ENCODE data around the gene TEKT3.

TEKT3 gene

DNA sequence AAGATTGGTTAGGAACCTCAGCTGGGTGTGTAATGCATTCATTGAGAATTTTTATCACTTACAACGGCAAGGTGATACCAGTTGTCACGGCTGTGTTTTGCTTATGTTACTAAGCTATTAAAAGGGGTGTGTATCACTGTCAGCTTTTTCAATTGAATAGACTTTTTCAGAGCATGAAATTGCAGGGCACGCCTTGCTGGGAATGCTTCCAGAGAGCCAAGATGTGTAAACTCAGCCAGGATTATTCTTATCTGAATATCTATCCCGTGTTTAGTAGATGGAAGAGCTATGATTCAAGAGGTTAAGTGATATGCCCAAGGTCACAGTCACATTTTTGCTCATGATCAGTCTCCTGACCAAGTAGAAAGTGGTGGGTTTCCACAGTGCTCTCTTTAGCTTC lies 6.6 kb upstream of the TEKT3 start:
- in situ Hi-C loops (cut with HindIII; ENCODE audit: low sequenced_read_pairs), result no loop called here
- peak; percentile 34 for DNase-seq (ENCODE audit: low read depth, low spot score)
- H3K4me3 ChIP-seq (ENCODE audit: low read depth, low read length), result no peak overlapping the region
- TF ChIP-seq, protein P1, sequence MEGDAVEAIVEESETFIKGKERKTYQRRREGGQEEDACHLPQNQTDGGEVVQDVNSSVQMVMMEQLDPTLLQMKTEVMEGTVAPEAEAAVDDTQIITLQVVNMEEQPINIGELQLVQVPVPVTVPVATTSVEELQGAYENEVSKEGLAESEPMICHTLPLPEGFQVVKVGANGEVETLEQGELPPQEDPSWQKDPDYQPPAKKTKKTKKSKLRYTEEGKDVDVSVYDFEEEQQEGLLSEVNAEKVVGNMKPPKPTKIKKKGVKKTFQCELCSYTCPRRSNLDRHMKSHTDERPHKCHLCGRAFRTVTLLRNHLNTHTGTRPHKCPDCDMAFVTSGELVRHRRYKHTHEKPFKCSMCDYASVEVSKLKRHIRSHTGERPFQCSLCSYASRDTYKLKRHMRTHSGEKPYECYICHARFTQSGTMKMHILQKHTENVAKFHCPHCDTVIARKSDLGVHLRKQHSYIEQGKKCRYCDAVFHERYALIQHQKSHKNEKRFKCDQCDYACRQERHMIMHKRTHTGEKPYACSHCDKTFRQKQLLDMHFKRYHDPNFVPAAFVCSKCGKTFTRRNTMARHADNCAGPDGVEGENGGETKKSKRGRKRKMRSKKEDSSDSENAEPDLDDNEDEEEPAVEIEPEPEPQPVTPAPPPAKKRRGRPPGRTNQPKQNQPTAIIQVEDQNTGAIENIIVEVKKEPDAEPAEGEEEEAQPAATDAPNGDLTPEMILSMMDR (IDR thresholded peaks at IDR 0.05; ENCODE audit: low read depth, low read length), result no peak

DNA sequence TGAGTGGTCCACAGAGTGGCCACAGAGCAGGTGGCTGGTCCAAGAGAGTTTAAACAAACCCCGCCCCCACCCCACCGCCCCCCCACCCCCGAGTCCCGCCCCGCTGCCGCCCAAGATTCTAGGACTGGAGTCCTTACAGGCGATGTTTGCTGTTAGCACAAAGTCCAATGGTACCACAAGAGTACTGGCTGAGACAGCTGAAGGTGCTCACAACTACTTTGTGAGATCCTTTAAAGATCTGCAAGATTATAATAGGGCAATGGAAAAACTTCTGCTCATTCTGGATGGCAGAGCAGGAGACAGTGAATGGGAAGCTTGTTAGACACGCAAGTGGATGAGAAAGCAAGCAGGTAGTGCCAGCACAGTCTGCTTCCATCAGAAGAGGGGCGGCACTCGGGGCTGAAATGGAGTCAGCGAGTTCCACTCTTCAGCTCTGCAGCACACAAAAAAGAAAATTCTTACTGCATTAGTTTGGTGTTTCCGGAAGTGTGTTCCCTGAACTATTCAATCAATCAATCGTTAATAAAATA lies 4.7 kb upstream of the TEKT3 start:
- no peak for DNase-seq (ENCODE audit: low read depth, low spot score)
- H3K4me3 ChIP-seq (ENCODE audit: low read depth, low read length), result no peak overlapping the region
- in situ Hi-C loops (cut with HindIII; ENCODE audit: low sequenced_read_pairs), result no loop called here
- TF ChIP-seq, protein P1 (IDR thresholded peaks at IDR 0.05; ENCODE audit: low read depth, low read length), result no peak

DNA sequence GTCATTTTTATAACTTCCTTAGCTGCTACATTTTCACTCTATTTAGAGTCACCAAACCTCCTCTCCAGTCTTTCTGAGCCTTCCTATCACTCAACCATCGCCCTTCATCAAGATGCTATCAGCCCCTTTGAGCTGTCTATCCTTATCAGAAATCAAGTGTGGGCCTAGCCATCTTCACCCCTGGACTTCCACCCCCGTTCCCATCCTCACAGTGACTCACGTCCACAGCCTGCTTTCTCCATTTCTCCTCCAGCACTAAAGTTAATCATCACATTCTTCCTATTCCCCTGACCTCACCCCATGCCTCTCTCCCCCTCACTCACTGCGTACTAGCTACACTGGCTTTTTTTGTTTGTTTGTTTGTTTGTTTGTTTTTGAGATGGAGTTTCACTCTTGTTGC lies 2.4 kb upstream of the TEKT3 start:
- DNase-seq (ENCODE audit: low read depth, low spot score), result no peak
- in situ Hi-C loops (cut with HindIII; ENCODE audit: low sequenced_read_pairs), result no loop called here
- H3K4me3 ChIP-seq (ENCODE audit: low read depth, low read length), result no peak overlapping the region
- TF ChIP-seq, protein P1 (IDR thresholded peaks at IDR 0.05; ENCODE audit: low read depth, low read length), result no peak

DNA sequence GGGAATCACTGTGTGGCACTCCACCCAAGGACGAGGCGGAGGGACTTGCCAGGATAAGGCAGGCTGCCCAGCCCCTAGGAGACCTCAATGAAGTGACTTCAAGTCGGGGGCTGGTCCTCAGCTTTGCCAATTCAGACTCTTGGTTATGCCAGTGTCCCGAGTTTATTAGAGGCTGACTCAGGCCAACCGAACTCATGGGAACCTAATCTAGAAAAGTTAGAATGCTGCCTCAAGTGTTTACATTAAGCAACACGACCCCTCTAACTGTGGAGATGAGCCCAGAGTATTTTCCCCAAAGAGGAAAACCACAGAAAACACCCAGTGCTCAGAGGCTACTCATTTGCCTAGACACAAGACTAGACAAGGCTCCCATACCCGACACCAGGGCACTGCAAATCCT lies 1.1 kb upstream of the TEKT3 start:
- no peak for DNase-seq (ENCODE audit: low read depth, low spot score)
- in situ Hi-C loops (cut with HindIII; ENCODE audit: low sequenced_read_pairs), result no loop called here
- TF ChIP-seq, protein P1 (IDR thresholded peaks at IDR 0.05; ENCODE audit: low read depth, low read length), result no peak
- no peak overlapping the region for H3K4me3 ChIP-seq (ENCODE audit: low read depth, low read length)

DNA sequence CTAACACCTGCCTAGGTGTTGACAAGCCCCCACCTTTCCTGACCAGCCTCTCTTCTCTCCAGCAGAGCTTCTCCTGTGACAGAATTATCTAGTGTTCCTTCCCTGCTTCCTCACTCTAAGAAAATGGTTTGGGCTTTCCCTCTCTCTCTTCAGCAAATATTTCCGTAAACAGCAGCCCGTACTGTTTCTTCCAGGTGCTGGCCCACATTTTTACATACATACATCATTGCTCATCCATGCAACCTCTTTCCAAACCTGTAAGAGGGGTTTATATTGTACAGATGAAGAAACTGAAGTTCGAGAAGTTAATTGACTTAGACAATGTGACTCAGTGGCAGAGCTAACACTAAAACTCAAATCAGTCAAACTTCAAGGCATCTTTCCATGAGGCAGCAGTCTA lies 569 bp upstream of the TEKT3 start:
- no peak for DNase-seq (ENCODE audit: low read depth, low spot score)
- in situ Hi-C loops (cut with HindIII; ENCODE audit: low sequenced_read_pairs), result no loop called here
- H3K4me3 ChIP-seq (ENCODE audit: low read depth, low read length), result peak overlapping the region; percentile 43
- TF ChIP-seq, protein P1 (IDR thresholded peaks at IDR 0.05; ENCODE audit: low read depth, low read length), result no peak

DNA sequence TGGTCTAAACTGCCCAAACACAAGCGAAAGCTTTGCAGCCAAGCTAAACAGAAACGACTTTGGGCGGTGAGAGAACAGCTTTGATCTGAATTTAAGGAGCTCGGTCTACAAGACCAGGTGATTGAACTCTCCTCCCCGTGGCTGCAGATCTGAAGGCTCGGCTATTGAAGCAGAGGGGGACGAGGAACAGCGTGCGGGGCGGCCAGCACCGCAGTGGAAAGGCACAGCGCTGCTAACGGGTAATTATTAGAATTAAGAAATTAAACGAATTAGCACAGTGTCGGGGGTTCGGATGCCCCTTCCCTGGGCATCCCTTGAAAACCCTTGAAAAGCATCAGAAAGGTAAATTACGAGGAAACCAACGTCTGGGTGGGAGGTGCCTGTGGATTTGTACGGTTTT lies 431 bp downstream of the TEKT3 start:
- peak overlapping the region; percentile 43 for H3K4me3 ChIP-seq (ENCODE audit: low read depth, low read length)
- in situ Hi-C loops (cut with HindIII; ENCODE audit: low sequenced_read_pairs), result no loop called here
- DNase-seq (ENCODE audit: low read depth, low spot score), result no peak
- TF ChIP-seq, protein P1 (IDR thresholded peaks at IDR 0.05; ENCODE audit: low read depth, low read length), result no peak

DNA sequence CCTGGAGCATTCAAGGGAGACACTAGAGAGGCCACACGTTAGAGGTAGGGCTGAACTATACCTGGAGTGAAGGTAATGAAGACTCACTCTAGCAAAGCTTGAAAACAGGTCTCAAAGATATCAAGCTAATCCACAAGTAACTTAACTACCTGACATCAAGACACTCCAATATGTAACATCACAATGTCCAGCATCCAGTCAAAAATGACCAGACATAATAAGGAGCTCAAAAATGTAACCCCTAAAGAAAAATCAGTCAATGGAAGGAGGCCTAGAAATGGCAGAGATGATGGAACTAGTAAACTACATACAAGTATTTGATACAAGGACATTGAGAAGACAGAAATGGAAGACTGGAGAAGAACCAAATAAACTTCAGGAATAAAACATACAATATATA lies 6.0 kb downstream of the TEKT3 start:
- TF ChIP-seq, protein P1 (IDR thresholded peaks at IDR 0.05; ENCODE audit: low read depth, low read length), result no peak
- in situ Hi-C loops (cut with HindIII; ENCODE audit: low sequenced_read_pairs), result no loop called here
- no peak overlapping the region for H3K4me3 ChIP-seq (ENCODE audit: low read depth, low read length)
- no peak for DNase-seq (ENCODE audit: low read depth, low spot score)
